Activated T-cell treated with anti-CD3 and anti-CD28 coated beads for 4 hours (primary cell): ENCODE measurements around the gene ASIC3.

Experiments
- DNase-seq: peaks from one replicate; pipeline ENCODE4 v3.0.0-alpha.2; 2020

ASIC3 gene

DNA sequence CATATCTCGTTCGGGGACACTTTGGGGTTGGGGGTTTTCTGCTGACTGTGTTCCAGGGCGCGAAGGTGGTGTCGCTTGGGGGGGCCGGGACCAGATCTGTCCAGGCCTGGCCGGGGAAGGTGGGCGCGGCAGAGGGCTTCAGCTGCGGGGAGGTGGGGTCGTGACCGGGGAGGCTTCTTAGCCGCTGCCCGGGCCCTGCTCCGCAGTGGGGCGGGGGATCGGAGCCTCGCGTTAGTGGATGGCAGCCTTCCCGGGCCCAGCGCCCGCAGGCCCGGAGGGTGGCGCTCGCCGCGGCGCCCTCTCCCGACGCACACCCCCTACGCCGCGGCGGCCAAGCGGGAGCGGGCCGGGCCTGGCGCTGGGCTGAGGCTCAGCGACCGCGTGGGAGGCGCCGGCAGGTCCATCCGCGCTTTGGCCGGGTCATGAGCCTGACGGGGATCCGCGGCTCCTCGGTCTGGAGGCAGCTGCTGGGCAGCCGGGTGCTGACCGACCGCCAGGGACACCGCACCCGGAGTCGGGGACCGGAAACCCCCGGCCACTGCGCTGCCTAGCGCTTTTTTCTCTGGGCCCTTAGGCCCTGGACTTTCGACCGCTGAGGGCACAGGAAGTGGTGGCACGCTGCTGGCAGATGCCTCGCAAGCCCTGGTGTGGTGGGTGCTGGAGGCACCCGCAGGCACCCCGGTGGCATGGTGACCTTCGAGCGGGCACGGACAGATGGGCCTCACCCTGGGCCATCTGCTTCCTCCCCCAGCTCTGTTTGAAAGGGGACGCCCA, 39.1 kb downstream of the ASIC3 start:
- no peak for DNase-seq

DNA sequence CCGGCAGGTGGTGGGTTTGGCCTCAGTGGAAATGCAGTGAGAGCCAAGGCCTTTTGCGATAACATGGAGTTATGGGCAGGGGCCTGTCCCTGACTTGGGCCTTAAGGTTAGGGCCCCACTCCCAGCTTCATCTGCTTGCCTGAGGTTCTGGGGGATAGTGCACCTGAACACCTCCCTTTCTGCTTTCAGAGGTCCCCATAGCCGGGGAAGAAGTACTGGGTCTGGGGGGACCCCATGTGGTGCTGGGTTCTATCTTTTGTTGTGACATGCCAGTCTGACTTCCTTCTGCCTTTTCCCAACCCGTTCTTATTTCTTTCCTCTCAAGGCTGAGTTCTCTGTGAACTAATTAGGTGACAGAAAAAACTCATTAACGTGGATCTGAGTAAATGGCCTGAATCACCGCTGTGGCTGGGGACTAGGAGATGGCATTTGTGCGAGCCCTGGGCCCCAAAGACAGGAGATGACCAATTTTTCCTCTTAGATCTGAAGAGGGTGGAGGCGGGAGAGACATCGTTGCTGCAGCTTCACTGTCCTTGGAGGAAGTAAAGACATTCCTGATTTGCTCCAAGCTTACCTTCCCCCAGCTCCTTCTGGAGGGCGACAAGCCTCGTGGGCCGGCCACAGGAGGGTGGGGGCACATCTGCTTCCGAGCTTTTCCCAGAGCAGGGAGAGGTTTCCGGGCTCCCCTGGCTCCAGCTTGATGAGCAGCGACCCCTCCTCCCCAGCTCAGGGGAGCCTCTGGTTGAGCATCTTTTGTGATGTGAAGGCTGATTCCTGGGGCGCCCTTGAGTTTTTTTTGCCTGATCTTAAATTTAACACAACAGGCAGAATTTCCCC, 39.9 kb downstream of the ASIC3 start:
- DNase-seq, result no peak

- DNase-seq, result no peak
Observed at GRCh38 chr7:151088856-151089699, 40.7 kb downstream of the ASIC3 start.

DNA sequence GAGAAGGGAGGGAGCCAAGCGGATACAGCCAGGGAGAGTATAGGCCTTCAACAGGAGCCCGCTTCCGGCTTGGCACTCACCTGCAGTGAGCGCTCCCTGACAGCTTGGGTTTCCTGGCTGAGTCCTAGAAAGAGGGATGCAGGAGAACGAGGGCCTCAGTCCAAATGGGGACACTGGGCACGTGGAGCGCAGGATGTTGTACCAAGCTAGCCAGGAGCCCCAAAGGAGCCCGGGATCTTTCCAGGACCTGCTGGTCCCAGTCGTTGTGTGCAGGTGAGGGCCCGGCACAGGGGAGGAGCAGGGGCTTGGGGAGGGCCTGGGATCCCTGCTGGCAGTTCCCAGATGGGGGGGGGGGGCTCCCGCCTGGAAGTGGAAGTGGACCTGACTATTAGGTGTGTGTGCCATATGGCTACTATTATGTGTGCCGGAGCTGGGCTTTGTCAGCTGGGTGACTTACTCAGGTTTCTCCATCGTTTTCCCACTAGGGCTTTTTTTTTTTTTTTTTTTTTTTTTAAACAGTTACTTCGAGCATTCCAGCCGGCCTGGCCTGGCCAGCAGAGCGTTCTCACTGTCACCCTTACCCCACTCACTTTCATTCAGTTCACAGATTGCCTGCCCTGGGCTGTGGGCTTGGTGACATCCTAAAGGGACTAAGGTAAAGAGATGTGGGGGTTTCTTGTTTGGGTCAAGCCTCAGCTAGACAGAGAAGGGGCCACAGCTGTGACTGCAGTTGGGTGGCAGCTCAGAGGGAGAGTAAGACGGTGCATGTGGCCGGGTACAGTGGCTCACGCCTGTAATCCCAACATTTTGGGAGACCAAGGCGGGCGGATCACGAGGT, 41.8 kb downstream of the ASIC3 start:
- no peak for DNase-seq

GRCh38 chr7:151091003-151091402, 42.7 kb downstream of the ASIC3 start:
- no peak for DNase-seq

DNA sequence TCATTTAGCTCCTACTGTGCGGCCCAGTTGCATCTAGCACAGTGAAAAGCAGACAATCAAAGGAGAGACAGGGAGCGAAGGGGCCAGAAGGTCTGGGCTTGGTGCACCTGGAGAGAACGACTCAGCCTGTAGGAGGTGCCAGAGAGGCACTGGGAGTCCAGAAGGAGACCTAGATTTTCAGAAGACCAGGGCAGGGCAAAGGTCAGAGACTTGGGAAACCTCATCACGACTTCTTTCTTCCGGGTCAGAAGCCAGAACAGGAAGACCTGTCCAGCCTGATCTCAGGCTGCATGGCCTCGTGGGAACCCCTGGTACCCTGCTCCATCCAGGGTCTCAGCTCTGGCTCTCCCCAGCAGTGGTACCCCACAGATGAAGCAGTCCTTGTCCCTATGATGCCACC, 43.1 kb downstream of the ASIC3 start:
- DNase-seq, result no peak

DNA sequence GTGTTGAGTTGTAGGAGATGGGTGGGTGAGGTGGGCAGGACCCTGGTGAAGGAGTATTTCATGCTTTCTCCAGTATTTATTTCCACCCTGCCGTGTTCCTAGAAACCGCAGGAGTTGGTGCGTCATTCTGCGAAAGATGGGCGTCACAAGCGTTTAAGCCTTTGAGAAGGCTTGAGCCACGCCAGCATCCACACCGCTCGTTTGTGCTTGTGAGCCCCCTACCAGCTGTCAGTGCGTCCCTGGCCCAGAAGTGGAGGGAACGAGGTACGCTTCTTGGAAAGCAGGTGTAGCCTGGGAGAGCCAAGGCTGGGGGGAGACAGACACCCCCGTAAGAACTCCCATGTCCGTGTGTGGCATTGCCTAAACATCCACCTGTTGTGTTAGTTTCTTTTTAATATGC, 43.7 kb downstream of the ASIC3 start:
- DNase-seq, result no peak

DNA sequence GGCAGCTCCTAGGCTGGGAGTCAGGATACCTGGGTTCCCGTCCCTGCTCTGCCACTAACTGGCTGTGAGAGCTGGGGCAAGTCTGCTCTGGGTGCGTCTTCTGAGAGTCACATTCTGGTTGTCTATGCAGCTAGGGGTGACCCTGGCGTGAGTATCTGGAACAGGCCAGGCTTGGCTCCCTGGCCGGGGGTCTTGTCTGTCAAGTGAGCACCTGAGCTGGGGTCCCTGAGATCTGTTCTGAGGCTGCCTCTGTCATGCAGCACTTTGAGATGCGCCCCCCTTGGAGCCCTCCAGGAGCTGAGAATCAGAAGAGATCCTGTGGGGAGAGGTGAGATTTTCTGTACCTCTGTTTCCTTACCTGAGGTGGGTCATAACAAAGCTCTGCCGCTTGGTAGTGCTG, 45.4 kb downstream of the ASIC3 start:
- DNase-seq, result no peak

DNA sequence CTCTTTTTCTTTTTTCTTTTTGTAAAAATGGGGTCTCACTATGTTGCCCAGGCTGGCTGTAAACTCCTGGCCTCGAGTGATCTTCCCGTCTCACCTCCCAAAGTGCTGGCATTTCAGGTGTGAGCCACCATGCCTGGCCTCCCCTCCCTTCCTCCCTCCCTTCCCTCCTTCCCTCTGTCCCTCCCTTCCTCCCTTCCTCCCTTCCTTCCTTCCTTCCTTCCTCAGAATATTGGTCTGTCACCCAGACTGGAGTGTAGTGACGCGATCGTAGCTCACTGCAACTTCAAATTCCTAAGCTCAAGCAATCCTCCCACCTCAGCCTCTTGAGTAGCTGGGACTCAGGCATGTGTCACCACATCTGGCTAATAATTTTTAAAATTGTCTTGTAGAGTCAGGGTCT, 46.3 kb downstream of the ASIC3 start:
- DNase-seq, result no peak

GRCh38 chr7:151095123-151095797, 46.9 kb downstream of the ASIC3 start:
- no peak for DNase-seq

GRCh38 chr7:151095828-151096475, 47.6 kb downstream of the ASIC3 start:
- DNase-seq, result no peak

DNA sequence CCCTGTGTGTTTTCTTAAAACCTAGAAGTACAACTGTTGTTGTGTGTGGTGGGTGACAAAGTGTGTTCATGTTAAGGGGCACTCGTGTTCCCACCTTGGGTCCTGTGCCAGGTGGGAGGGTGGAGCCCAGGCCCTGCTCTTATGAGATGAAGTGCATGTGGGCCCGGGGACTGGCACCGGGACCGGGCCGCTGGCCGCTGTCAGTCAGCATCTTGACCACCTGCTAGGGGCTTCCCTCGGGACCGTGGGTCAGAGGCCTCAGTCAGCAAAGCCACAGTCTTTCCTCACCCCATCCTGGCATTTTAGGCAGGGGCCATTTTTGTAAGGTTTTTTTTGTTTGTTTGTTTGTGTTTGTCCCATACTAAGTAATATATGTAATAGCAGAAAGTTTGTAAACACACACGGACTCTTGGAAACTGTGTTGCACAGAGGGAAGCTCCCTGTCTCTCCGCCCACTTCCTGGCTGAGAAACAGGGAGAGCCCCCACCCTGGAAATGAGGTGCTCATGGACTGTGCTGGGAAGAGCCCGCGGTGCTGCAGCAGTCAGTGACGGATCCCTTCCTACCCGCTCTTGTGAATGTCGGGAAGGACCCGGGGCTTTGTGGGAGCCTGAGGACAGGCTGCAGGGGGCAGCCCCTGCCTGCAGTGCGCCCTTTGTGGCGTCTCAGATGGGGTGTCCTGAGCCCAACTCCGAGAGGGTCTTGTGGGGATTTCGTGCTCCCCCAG, 51.3 kb downstream of the ASIC3 start:
- no peak for DNase-seq

- no peak for DNase-seq
Observed at GRCh38 chr7:151100921-151101320, 52.6 kb downstream of the ASIC3 start.

GRCh38 chr7:151101621-151102396, 53.5 kb downstream of the ASIC3 start:
- no peak for DNase-seq
